ELR (cell line): ENCODE results near the gene FOXF1.

Source experiments
- DNase-seq: peaks from one replicate; pipeline ENCODE4 v3.0.0-alpha.2; 2015; ENCODE audit warnings: low read depth

The FOXF1 gene

DNA sequence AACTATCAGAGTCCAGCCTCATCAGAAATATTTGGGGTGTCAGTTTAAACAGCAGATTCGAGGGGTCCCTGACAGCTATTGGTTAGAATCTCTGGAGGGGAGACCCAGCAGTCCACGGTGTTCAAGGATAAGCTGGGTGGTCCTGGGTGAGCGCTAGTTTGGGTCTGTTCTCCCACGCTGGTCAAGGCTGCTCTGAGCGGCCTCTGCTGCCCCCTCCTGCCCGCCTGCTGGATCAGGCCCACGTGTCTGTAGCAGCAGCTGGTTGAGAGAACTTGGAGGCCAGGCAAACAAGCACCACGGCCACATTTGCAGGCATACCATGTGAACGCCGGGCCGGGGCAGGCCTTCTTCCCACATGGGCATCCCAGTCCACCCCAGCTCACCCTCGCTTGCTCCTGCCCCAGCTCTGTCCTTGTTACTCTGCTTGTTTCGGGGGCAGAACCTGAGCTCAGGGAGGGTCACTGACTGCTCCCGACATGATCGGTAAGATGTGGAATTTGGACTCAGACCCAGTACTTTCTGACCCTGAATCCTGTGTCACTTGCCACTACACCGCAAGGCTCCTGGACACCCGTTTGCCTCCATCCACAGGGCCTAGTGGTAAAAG, 7.4 kb downstream of the FOXF1 start:
- DNase-seq: peak; percentile 80

DNA sequence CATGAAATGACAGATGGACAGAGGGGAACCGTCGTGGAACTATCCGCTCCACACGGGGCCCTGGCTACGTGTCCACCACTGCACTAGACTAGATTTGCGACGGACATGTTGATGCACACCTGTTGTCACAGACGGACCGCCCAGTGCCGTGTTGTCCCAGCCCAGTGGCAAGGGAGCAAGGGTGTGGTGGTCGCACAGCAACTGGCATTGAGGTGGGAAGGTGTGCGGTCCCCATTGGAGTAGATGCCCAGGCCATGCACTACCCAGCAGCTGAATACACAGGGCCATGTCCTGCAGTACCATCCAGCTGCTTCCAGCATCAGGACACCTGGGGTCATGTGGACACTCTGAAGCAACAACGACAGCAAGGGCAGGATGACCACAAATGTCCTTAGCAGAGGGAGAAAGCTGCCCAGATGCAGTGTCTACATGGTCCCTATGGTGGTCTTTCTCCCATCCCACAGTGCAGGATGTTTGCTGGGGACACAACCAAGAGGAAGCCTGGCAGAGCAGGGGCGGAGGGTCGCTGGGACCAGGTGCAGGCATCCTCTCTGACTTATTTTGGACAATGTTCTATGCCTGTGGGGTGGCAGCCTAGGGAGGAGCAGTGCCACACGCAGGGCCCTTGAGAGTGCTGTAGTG, 8.8 kb downstream of the FOXF1 start:
- no peak for DNase-seq

DNA sequence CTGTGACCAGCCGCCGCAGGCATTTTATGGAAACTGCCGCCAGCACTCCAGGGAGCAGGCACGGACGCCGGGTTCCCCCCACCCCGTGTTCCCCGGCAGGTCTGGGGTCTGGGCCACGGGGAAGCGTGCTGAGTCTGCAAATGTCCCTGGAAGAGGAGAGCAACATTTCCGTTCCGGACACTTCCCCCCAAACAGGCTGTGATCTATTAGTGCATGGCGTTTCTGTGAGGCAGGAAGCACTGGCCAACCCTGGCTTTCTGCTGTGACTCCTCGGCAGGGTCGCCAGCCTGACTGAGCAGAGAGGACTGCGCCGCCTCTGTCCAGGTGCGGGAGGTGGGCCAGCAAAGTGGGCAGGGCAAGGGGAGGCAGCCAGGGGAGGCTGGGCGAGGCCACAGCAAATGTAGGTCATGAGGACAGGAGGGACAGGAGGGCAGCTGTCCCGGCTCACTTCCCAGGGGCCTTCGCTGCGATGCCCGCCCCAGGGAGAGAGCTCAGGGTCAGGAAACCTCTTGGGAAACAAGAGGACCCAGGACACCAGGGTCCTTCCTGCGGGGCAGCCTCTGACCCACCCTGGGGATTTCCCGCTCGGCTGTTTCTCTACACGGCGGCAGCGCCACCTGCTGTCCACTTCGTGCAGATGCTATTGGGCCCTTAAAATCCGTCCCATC, 9.5 kb downstream of the FOXF1 start:
- peak; percentile 75 for DNase-seq

DNA sequence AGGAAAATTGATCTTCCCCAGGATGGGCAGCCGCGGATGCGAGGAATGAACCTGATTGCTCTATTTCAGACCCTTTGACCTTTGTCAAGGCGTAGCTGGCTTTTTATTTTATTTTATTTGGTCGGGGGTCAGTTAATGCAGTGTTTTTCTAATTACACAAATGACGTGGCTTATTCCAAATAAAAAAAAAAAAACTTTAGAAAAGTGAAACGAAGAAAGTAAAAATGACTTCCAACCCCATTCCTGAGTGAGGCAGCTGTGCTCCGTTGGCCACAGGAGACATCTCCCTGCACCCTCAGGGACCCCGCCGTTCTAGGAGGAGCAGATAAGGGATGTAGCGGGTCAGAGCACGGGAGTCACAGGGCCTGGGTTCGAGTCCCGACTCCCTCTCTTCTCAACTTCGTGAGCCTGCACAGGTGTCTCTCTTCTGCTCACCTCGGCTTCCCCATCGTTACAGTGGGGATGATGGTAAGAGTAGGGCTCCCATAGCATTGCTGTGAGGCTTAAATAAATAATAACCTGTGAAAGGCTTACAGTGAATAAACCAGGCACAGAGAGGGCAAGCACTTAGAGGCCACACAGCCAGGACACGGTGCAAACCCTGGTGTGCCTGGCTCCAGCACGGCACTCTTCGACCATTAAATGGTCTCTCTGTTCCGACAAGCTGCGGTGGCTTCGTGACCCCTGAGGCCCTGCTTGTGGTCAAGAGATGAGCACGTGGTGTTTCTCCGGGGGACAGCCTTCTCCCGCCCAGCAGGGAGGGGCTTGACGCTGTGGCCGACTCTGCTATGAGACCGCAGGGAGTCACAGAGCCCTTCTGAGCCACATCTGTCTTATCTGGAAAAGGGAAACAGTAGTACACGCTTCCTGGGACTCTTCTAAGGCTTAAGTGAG, 10.2 kb downstream of the FOXF1 start:
- no peak for DNase-seq

DNA sequence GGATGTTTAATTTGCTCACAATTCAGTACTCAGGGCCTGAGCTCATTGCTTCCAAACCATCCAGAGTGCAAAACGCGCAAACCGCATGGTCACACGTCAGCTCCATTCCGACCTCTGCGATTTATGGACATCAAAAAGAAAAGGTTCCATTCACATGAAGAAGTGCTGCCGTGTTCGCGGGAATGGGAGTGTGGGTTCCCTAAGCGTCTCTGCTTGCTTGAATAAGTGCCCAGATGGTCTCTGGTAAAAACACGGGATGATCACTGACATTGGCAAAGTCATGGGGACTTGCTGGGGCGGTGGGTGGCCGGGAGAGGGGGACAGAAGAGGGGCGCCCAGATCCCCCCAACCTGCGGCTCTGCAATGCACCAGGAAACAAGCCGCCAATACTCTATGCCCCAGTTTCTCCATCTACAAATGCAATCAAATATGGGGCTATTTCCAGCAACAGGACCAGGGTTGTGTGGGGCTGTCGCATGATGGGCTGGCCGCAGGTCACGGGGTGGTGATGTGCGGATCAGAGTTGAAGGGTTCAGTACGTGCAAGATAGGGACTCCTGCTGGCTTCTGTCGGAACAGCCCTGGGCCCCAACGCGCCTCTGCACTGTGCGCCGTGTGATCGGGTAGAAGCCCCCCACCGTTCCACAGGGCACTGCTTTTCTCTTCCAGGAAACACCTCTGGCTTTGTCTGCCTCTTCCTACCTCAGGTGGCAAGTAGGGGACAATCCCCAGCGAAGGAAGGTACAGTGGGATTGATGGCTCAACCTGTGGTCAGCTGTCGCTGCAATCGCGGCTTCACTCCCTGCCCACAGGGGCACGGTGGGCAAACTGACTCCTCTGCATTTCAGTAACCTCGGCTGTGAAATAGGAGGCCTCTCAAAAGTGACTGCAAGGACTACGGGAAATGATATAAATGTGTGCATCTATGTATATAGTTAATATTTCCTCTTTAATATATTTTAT, 11.2 kb downstream of the FOXF1 start:
- DNase-seq: no peak

DNA sequence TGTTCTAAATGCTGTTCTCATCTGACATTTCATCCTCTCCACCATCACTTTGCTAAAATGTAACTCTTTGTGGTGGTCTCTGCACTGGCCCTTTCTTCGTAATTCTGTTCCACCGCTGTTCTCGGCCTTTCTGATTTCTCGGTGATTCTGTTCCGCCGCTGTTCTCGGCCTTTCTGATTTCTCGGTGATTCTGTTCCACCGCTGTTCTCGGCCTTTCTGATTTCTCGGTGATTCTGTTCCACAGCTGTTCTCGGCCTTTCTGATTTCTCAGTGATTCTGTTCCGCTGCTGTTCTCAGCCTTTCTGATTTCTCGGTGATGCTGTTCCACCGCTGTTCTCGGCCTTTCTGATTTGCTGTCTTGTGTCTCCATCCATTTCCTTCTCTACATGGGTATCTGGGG, 12.3 kb downstream of the FOXF1 start:
- no peak for DNase-seq

DNA sequence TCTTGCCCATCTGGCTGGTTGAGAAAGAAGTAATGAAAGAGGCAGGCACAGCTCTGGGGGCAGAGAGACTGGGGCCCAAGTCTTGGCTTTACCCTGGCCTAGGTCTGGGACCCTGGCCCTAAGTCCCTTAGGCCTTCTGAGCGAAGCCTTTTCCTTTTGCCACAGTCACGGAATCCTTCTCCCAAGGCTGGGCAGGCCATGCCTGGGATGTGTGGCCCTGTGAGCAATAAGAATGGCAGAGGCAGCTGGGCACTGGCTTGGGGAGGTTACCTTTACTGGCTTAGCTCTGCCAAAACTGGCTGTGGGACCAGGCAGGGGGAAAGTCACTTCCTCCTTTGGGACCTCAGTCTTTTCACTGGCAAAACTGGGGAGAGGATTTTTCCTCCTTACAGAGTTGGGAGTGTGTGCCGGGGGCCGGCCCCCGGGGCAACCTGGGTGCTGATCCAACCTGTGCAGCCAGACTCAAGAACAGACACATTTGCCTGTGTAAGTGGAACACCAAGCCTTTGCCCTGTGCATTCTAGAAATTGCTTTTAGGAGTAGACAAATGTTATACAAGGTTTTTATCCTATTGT, 12.9 kb downstream of the FOXF1 start:
- no peak for DNase-seq

DNA sequence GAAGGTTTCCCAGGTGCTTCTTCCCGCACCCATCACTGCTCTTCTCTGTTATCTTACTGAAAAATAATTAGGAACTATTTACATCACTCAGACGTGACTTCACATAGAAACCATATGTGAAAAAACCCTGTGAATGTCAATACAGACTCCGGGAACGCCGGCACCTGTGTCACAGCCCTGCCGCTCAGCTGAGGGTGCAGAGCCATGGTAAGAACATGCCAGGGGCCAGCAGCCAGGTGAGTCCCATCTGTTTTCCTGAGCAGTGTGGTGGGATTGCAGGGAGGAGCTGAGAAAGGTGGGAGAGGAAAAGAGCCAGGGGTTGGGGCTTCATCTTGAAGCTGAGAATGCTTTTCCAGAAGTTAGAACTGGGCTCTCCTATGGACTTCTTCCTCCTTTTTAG, 13.7 kb downstream of the FOXF1 start:
- DNase-seq: no peak

DNA sequence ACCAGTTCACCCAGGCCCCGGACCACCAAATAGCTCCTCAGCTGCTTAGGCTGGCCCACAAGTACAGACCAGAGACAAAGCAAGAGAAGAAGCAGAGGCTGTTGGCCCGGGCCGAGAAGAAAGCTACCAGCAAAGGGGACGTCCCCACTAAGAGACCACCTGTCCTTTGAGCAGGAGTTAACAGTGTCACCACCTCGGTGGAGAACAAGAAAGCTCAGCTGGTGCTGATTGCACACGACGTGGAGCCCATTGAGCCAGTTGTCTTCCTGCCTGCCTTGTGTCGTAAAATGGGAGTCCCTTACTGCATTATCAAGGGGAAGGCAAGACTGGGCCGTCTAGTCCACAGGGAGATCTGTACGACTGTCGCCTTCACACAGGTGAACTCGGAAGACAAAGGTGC, 15.4 kb downstream of the FOXF1 start:
- DNase-seq: no peak

DNA sequence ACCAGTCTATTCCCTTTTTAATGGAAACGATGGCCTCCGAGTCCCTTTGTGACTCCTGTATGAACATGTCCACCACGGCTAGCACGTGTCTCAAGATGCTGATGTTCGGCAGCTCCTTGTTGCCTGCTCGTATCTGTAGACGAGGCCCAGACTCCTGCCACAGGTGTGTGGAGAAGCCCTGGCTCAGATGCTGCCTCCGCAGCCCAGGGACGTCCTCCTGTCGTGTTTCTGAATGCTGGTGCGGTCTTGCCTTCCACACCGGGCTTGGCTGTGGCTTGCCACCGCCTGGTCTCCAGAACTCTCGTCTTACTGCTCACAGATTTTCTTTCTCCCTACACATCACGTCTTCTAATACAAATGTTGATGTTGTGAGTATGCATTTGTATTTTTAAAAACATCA, 17.0 kb downstream of the FOXF1 start:
- no peak for DNase-seq

DNA sequence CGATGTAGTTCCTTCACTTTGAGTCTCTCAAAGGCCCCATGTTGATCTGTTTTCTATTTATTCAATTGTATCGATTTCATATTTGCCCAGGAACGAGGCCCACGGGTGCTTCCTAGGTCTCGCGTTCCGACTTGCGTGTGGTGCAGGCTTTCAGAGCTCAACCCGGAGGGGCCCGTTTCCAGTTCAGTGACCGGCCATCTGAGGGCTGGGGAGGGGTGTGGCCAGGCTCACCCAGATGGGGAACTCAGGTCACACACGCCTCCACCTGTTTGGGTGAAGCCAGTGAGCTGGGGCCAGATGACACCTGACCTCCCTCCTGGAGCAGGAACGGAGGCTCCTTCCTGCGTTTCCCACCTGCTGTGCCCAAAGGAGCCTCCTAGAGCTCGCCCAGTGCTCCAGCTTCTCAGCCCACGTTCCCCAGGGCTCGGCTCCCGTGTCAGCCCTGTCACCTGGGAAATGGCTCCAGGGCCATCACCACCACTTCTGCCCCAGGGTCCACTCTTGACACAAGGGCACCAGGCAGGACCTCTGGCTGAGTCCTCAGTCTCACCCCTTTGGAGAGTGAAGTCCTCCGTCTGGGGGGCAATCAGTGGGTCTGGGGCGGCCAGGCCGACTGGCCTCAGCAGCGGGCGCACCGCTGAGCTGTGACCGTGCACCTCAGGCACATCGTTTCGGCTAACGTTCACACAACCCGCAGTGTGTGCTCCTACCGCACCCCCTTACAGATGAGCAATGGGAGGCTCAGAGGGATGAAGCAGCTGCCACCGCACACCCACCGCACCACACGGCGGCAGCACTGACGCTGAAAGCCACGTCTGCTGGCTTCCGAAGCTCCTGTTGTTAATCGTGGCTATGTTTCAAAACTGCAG, 18.0 kb downstream of the FOXF1 start:
- DNase-seq: no peak

DNA sequence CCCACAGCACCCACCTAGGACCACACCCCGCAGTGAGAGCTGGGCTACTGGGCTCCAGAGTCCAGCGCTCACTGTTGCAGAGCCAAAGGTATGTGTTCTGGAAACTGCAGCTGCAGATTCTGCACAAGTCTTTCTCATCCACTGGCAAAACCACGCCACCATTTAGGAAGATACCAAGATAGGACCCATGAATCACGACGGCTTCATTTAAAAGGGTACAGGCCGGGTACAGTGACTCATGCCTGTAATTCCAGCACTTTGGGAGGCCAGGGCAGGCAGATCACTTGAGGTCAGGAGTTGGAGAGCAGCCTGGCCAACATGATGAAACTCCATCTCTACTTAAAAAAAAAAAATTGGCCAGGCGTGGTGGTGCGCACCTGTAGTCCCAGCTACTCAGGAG, 18.8 kb downstream of the FOXF1 start:
- DNase-seq: peak; percentile 45

DNA sequence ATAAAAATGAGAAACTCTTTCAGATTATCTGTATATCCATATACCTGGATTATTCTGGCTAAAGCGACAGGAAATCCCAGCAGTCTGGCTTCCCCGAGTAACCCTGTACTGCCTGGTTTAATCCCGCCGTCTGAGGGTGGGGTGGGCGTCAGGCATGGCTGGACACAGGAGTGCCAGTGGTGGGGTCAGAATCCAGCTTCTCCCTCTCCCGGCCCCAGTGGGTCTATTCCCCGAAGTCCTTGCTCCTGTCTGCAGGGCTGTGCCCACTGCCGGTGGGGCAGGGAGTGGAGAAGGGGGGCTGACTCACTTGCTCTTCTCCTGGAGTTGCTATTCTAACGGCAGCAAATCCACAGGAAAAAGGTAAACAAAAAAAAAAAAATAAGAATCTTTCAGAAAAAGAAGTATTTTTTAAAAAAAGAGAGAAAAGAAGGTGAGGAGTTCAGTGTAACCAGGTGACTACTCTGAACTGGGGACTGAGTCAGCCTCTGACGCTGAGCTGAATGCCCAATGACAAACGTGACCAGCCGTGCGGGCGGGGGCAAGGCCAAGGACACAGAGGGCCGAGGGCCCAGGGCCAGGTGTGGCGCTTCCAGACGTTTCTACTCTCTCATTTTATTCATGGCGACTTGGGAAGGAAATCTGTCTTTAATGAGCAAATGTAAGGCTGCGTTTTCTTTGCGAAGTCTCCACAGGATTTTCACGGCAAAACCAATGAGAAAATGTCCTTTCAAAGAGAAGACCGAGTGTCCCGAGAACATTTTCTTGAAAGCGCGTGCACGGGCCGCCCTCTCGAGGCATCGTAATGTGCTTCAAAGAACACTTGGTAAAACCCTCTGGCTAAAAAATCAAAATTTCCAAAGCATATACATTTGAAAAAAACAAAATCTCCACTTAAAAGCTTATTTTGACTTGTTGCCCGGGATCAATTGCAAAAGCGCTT, 20.2 kb downstream of the FOXF1 start:
- DNase-seq: no peak

DNA sequence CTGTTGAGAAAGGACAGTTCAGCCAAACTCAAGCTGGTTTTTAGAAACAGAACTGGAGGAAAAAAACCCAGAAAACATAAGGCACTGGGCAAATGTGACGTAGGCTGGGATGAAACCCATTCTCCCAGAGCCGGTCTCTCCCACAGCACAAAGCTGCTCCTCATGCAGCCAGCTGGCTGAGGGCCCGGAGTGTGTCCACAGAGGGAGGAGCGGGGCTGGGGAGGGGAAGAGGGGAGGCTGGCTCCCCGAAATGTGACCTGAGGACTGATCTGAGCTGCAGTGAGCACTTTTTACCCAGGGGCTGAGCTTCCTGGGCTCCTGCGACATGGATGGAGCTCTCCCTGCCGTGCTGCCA, 20.8 kb downstream of the FOXF1 start:
- DNase-seq: no peak

DNA sequence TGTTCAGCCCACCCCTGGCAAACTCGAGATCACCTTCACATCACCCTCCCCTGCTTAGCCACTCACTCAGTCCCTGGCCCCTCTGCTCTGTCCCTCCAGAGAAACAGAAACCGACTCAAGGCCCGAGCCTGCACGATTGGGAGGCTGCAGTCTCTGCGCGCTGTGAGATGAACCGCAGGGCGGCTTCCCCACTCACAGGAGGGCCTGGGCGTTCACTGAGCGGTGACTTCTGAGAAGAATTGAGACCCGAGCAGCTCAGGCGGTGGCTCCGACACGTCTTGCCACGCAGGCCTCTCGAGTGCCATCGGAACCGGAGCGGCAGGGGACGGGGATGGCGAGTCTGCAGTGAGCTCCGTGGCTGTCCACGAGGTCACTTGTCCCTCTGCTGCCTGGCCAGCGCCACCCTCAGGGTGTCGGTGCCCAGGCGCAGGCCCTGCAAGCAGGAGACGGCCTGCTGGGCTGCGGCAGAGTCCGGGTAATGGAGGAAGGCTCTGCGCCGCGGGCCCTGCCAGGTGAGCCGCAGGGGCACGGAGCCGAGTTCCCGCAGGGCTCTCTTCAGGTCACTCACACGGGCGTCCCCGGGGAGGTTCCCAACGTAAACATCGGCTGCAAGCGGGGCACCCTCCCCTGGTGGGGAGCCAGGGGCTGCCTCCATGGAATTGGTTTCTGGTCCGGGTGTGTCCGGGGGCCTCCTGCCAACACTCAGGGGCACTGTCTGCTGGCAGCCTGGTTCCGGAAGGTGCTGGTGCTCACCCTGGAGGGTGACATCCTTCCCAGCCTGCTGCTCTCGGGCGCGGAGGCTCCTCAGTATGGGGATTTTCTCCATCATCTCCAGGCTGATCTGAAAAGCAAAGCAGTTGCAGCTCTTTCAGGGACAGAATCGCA, 21.6 kb downstream of the FOXF1 start:
- no peak for DNase-seq

DNA sequence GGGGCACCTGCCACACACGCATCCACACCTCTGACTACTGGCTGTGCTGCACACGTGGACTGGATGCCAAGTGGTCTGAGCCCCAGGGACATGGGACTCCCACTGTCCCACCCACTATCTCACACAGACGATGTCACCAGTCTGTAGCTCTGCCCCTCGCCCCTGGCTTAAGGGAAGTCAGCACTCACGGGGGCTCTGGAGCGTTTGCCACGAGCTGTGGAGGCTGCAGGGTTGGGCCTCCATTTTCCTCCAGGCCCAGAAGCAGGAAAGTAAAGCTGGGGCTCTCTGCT, 22.1 kb downstream of the FOXF1 start:
- DNase-seq: no peak

DNA sequence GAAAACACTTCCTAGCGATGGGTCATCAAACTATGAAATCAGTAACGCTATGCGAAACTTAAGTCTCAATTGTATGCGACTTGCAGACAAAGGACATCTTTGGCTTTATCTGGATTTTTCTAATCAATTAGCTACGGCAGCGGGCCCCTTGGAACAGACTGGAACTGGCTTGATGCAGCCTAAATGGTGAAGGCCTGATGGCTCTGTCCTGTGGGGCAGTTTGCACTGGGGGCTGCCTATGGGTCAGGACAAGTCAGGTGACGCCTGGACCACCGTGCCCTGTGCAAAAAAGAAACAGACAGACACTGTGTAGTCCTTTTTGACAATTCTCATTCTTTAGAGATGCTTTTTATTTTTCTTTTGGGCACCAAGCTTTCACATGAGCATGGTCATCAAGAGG, 22.7 kb downstream of the FOXF1 start:
- DNase-seq: no peak

DNA sequence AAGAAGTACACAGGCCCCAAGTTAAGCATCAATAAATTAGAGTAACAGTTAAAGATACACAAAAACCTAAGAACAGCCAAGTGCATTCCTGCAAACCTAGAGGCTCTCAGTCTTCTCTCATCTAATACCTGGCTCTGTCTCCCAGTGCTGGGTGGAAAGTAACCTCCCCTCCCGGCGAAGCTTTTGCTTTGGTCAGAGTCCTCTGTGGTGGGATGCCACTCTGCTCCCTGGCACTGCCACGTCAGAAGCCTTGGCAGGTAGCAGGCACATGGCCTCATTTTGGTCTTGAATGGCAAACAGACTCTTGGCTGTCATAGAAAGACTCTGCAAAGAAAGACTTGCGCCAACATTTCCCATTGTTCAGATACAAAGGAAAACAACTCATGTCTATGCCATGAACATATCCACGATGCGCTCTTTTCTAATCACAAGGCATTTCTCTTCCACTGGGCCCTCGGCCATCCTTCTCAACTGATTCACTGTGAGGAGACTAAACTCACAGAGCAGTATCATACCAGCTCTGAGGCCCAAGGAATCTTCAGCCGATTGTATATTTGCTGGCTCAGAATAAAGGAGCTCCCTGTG, 23.5 kb downstream of the FOXF1 start:
- no peak for DNase-seq
